GM21381 (cell line): ENCODE measurements around the gene EFCAB6.

Experiments
- ATAC-seq: cut with Tn5 transposase; IDR thresholded peaks from one replicate; pipeline ENCODE4 v1.9.1; 2021; ENCODE audit warnings: mild to moderate bottlenecking, moderate library complexity; ENCODE audit not compliant: unreplicated experiment

EFCAB6 gene

GRCh38 chr22:43592476-43592875, 219.6 kb downstream of the EFCAB6 start:
- ATAC-seq, result no peak

GRCh38 chr22:43591380-43591779, 220.7 kb downstream of the EFCAB6 start:
- ATAC-seq, result no peak

- no peak for ATAC-seq
Measured at GRCh38 chr22:43587574-43587973, 224.5 kb downstream of the EFCAB6 start.

DNA sequence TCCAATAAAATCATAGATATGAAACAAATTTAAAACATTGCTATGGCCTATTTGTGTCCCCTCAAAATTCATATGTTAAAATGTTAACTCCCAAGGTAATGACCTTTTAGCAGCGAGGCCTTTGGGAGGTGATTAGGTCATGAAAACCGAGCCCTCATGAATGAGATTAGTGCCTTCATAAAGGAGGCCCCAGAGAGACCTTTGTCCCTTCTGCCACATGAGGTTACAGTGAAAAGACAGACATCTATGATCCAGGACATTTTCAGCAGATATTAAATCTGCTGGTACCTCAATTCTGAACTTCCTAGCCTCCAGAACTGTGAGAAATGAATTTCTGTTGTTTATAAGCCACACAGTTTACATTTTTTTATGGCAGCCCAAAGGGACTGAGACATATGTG, 228.6 kb downstream of the EFCAB6 start:
- ATAC-seq, result no peak

GRCh38 chr22:43582394-43582793, 229.7 kb downstream of the EFCAB6 start:
- no peak for ATAC-seq

DNA sequence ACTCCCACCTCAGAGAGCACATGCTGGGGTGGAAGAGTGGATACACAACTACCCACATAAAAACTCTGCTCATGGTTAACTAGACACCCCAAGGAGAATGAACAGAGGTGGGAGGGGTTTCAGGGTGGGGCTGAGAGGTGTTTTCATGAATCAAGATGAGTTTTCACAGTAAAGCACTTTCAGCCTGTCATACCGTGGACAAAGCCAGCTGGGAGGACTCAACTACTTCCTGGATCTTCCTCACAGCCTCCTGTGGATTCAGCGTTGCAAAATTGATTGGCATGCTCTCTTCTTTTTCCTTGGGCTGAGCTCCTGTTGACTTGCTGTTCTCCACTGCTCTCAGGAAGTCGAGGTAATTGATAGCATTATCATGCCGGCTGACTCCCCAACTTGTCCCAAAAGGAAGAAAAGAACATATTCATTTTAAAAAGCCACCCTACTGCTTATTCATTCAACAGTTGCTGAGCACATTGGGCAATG, 231.8 kb downstream of the EFCAB6 start:
- ATAC-seq, result no peak

GRCh38 chr22:43574738-43575137, 237.4 kb downstream of the EFCAB6 start:
- ATAC-seq, result no peak

DNA sequence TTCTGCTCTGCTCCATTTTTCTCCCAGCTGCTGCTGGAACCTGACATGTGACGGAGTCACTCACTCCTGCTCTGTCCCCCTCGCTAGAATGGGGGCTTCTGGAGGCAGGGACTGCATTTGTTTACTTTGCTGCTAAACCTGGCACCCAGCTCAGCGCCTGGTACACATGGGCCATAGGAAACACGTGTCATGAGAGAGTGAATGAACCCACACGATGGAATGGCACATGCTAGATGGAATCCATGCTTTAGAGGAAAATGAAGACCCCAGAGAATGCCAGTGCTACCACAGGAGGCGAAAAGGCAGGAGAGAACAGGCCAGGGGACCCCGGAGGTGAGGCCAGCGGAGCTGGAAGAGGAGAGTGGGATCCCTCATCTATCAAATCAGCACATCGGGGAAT, 239.4 kb downstream of the EFCAB6 start:
- ATAC-seq, result no peak

- ATAC-seq, result no peak
Measured at GRCh38 chr22:43571181-43571580, 240.9 kb downstream of the EFCAB6 start.

- no peak for ATAC-seq
Measured at GRCh38 chr22:43570531-43571165, 241.5 kb downstream of the EFCAB6 start.

DNA sequence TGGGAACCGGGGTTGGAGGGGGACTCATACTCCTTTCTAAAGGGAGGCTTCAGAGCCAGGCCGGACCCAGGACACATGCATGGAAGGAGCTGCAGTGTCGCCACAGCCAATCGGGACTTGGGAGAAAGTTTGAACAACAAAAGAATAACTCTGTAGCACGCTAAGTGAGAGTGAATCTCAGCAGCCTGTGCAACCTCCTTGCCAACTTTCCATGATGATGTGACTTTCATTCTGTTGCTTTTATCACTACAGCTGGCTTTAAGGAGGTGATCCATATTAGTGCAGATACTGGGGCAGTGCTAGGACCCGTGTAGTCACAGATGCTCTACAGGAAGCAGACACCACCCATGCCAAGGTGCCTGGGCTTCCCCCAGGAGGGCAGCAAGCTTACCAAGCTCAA, 243.0 kb downstream of the EFCAB6 start:
- no peak for ATAC-seq

GRCh38 chr22:43567691-43568324, 244.3 kb downstream of the EFCAB6 start:
- no peak for ATAC-seq

DNA sequence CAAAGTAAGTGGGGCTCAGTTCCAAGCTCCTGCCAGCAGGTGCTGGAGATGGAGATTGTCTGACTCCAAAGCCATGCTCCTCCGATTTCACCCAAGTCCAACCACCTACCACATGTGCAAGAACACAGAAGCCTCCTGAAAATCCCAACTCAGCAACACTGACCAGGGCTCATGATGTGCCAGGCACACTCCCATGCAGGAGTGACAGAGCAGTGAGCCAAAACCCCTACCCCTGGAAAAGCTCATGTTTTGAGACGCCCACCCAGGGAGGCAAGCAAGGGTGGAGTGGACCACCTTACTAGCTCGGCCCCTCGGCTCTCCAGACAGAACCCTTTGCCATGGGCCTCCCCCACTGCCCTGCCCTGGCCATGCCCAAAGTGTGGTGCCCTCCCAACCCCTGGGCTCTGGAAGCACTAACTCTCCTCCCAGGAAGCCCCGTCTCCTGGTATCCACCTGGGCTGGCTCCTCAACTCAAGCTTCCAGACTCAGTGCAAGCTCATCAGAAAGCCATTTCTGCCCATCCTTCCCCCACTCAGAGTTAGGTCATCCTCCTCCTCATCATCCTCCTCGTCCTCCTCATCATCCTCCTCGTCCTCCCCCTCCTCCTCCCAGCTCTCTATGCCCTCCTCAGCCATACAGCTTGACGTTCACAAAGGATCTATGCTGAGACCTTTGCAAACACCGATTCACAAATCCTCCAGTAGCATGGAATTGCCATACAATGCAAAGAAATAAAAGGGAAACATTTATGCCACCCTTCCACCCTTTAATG, 245.4 kb downstream of the EFCAB6 start:
- ATAC-seq, result no peak

- ATAC-seq, result no peak
Measured at GRCh38 chr22:43566021-43566420, 246.1 kb downstream of the EFCAB6 start.

GRCh38 chr22:43564859-43565258, 247.2 kb downstream of the EFCAB6 start:
- ATAC-seq, result no peak

DNA sequence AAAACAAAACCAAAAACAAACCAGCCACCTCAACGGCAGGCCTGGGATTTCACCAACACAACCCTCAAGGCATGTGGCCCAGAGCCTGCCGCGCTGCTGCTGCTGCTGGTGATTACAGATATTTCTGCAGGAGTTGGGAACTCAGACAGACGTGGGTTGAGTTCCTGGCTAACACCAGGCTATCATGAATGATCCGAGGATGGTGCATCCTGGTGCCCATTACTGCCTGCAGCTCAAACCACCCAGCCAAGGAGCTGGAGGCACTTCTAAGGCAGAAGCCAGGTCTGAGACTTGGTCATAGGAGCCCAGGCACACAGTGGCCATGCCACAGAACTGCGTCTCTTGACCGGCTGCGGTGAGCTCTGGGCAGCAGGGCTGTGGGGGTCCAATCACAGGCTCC, 248.5 kb downstream of the EFCAB6 start:
- ATAC-seq, result no peak

GRCh38 chr22:43562843-43563242, 249.3 kb downstream of the EFCAB6 start:
- ATAC-seq, result no peak

DNA sequence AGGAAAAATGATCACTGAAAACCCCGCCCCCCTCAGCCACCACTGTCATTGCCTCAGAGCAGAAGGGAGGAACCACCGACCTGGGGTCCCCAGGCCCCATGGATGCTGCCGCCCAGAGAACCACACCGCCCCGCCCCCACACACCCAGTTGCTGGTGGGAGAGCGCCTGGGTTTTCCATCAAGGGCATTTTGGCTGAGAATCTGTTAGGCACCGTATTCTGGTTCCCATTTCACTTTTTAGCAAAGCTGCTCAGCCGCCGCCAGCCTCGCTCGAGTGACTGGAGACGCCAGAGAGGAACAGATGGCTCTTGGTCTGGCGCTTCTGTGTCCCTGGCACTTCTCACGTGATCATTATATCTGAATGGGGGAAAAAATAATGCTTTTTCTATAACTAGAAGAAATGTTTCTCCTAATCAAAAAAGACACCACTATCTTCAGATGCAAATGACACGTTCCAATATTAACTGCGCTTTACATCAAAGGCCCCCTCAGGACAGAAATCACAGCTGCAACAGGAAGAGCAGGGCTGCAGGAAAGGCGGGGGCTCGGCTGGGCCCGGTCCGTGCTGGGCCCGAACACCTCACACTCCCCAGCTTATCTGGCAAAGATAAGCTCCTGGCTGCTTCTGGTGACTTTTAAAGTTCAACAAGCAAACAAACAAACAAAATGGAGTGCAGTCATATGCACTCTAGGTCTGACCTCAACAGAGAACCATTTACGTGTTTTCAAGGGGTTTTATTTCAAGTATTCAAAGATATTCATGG, 250.5 kb downstream of the EFCAB6 start:
- no peak for ATAC-seq

- ATAC-seq, result no peak
Measured at GRCh38 chr22:43560651-43561050, 251.5 kb downstream of the EFCAB6 start.

GRCh38 chr22:43555561-43556515, 256.3 kb downstream of the EFCAB6 start:
- ATAC-seq, result no peak
